HG02973 (cell line): ENCODE results near the gene NALCN.
A peak's percentile ranks its signal among the peaks of the same experiment; 100 is the strongest.

ENCODE experiments used
- ATAC-seq: cut with Tn5 transposase; IDR thresholded peaks from one replicate; pipeline ENCODE4 v1.9.1; 2021; ENCODE audit warnings: moderate library complexity; ENCODE audit not compliant: unreplicated experiment

Gene NALCN

GRCh38 chr13:101144808-101145419 lies 271.4 kb downstream of the NALCN start:
- peak; percentile 73 for ATAC-seq

- ATAC-seq, result no peak
These were observed 275.4 kb downstream of the NALCN start for GRCh38 chr13:101140936-101141335.

- no peak for ATAC-seq
These were observed 276.1 kb downstream of the NALCN start for GRCh38 chr13:101140087-101140770.

- no peak for ATAC-seq
These were observed 277.2 kb downstream of the NALCN start for GRCh38 chr13:101139081-101139480.

GRCh38 chr13:101127741-101128353 lies 288.5 kb downstream of the NALCN start:
- peak; percentile 94 for ATAC-seq

GRCh38 chr13:101123028-101123427 lies 293.3 kb downstream of the NALCN start:
- no peak for ATAC-seq

- no peak for ATAC-seq
These were observed 294.7 kb downstream of the NALCN start for GRCh38 chr13:101121608-101122007.

- no peak for ATAC-seq
These were observed 296.3 kb downstream of the NALCN start for GRCh38 chr13:101120007-101120406.

GRCh38 chr13:101116826-101117225 lies 299.5 kb downstream of the NALCN start:
- no peak for ATAC-seq

GRCh38 chr13:101116341-101116740 lies 300.0 kb downstream of the NALCN start:
- ATAC-seq, result no peak

GRCh38 chr13:101115762-101116171 lies 300.5 kb downstream of the NALCN start:
- ATAC-seq, result no peak

- ATAC-seq, result no peak
These were observed 304.4 kb downstream of the NALCN start for GRCh38 chr13:101111894-101112293.

- ATAC-seq, result no peak
These were observed 307.3 kb downstream of the NALCN start for GRCh38 chr13:101109005-101109404.

- ATAC-seq, result no peak
These were observed 317.4 kb downstream of the NALCN start for GRCh38 chr13:101098873-101099272.

GRCh38 chr13:101092985-101093384 lies 323.3 kb downstream of the NALCN start:
- no peak for ATAC-seq

- no peak for ATAC-seq
These were observed 326.0 kb downstream of the NALCN start for GRCh38 chr13:101090287-101090686.

GRCh38 chr13:101085551-101085950 lies 330.8 kb downstream of the NALCN start:
- ATAC-seq, result no peak

- no peak for ATAC-seq
These were observed 333.9 kb downstream of the NALCN start for GRCh38 chr13:101082441-101082840.

GRCh38 chr13:101080616-101081015 lies 335.7 kb downstream of the NALCN start:
- no peak for ATAC-seq

GRCh38 chr13:101065329-101065728 lies 351.0 kb downstream of the NALCN start:
- ATAC-seq, result no peak

- ATAC-seq, result no peak
These were observed 356.5 kb downstream of the NALCN start for GRCh38 chr13:101059793-101060192.

- ATAC-seq, result no peak
These were observed 357.5 kb downstream of the NALCN start for GRCh38 chr13:101058841-101059240.
